Tibial nerve (tissue), 3 donors: ENCODE data around the gene ZCCHC18.

Source experiments
- CTCF ChIP-seq, 5 experiments: fragments of 200-600 bp in 3 of 5; fragments of 450-650 bp in 2 of 5; sonication (generic) in 3 of 5; IDR thresholded peaks; one replicate each; pipeline ENCODE4 v1.5.1; 2016 to 2019; ENCODE audit warnings: antibody characterized with exemption in 5 of 5, mild to moderate bottlenecking in 3 of 5, moderate library complexity in 2 of 5
- POLR2A ChIP-seq, 2 donors: fragments of 450-650 bp; IDR thresholded peaks; one replicate each; pipeline ENCODE4 v1.6.1; 2017; ENCODE audit warnings: antibody characterized with exemption in 2 of 2, mild to moderate bottlenecking in 2 of 2, moderate library complexity in 2 of 2

- TF ChIP-seq CTCF (IDR thresholded peaks at IDR 0.05) (peak; percentile 44 to 67 (median 58)), POLR2A (IDR thresholded peaks at IDR 0.05) (no peak)
Measured at GRCh38 chrX:104098151-104098808, 14.0 kb upstream of the ZCCHC18 start.
